ENCODE results near the gene TTF2. TPM values are rescaled to one million over a fixed set of nuclear protein-coding genes. Genes with fewer than 3 reads are reported as not detected.

TTF2 gene
- total RNA-seq, 2 donors from 2014 or later: 11.2 to 11.6 TPM

DNA sequence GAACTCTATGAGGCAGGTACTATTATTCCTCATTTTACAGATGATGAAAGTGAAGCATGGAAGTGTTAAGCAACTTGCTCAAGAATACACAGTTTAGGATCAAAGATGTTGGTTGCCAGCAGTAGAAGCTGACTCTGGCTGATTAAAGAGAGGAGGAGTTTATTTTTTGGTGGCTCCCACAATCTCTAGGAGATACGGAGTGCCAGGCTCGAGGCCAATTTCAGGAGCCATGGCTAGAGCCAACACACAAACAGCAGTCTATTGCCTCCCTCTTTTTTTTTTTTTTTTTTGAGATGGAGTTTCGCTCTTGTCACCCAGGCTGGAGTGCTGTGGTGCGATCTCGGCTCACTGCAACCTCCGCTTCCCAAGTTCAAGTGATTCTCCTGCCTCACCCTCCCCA lies 19.6 kb downstream of the TTF2 start:
- H3K9me3 ChIP-seq: no peaks in the 10 kb centered on the region
- TF ChIP-seq POLR2AphosphoS5 (IDR thresholded peaks at IDR 0.05): no peak
- WGBS: 92% methylated on average over 6 of the region's 6 CpGs
- DNase-seq (ENCODE audit: low spot score): no peak
- no peak overlapping the region for H3K4me3 ChIP-seq
- no peaks in the 10 kb centered on the region for H3K36me3 ChIP-seq
- intact Hi-C loops (cut with DNase I): no loop called here
- H3K27ac ChIP-seq: no peak overlapping the region
- H3K4me1 ChIP-seq (replicated peaks): no peaks in the 10 kb centered on the region
- no peaks in the 10 kb centered on the region for H3K27me3 ChIP-seq (replicated peaks; ENCODE audit: insufficient read depth)

DNA sequence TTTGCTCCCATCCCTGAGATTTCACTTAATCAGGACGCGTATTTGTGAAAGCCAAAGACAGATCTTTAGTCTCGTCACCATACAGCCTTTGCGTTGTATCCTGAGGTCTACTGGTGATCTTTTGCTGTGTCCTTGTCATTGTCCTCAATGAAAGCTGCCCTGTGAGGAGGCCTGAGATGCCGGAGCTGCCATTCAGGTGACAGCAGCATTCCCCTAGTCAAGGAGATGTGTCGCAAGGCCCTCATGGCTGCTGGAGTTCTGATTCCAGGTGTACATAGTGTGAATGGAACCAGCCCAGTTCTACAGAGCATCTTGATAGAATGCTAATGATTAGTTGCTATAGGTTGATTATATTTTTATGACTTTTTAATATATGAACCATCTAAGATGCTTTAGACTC lies 24.1 kb downstream of the TTF2 start:
- Histone ChIP-seq H3K36me3 (no peaks in the 10 kb centered on the region), H3K27ac (no peak overlapping the region), H3K27me3 (replicated peaks; ENCODE audit: insufficient read depth) (no peaks in the 10 kb centered on the region), H3K9me3 (no peaks in the 10 kb centered on the region), H3K4me1 (replicated peaks) (no peaks in the 10 kb centered on the region), H3K4me3 (no peak overlapping the region)
- TF ChIP-seq, protein P1, sequence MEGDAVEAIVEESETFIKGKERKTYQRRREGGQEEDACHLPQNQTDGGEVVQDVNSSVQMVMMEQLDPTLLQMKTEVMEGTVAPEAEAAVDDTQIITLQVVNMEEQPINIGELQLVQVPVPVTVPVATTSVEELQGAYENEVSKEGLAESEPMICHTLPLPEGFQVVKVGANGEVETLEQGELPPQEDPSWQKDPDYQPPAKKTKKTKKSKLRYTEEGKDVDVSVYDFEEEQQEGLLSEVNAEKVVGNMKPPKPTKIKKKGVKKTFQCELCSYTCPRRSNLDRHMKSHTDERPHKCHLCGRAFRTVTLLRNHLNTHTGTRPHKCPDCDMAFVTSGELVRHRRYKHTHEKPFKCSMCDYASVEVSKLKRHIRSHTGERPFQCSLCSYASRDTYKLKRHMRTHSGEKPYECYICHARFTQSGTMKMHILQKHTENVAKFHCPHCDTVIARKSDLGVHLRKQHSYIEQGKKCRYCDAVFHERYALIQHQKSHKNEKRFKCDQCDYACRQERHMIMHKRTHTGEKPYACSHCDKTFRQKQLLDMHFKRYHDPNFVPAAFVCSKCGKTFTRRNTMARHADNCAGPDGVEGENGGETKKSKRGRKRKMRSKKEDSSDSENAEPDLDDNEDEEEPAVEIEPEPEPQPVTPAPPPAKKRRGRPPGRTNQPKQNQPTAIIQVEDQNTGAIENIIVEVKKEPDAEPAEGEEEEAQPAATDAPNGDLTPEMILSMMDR (IDR thresholded peaks at IDR 0.05): no peak
- no peak for TF ChIP-seq POLR2AphosphoS5 (IDR thresholded peaks at IDR 0.05)
- TF ChIP-seq POLR2A (IDR thresholded peaks at IDR 0.05): no peak
- DNase-seq (ENCODE audit: low spot score): no peak
- WGBS: 81% methylated on average over 6 of the region's 6 CpGs
- intact Hi-C loops (cut with DNase I): no loop called here

DNA sequence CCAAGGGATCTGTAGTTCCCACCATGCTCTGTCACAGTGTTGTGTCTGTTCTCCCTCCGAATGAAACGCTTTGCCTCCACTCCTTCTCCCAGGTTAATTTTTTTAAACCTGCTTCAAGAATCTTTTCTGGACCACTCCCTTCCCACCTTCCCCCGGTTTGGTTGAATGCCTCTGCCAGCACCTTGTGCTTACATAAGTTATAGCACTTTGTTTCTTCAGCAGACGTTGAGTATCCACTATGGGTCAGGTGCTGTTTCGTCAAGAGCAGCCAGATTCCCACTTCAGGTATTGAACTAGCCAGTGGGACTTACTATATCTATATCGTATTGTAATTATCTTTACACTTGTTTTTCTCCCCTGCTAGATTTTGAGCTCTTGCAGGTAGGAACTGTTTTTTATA lies 27.6 kb downstream of the TTF2 start:
- Histone ChIP-seq H3K27ac (no peak overlapping the region), H3K27me3 (replicated peaks; ENCODE audit: insufficient read depth) (no peaks in the 10 kb centered on the region), H3K36me3 (no peaks in the 10 kb centered on the region), H3K4me1 (replicated peaks) (no peaks in the 10 kb centered on the region), H3K9me3 (no peaks in the 10 kb centered on the region), H3K4me3 (no peak overlapping the region)
- 94% methylated on average over 6 of the region's 6 CpGs for WGBS
- DNase-seq (ENCODE audit: low spot score): no peak
- TF ChIP-seq POLR2A (IDR thresholded peaks at IDR 0.05) (no peak), POLR2AphosphoS5 (IDR thresholded peaks at IDR 0.05) (no peak)
- TF ChIP-seq, protein P1 (IDR thresholded peaks at IDR 0.05): no peak
- intact Hi-C loops (cut with DNase I): no loop called here

DNA sequence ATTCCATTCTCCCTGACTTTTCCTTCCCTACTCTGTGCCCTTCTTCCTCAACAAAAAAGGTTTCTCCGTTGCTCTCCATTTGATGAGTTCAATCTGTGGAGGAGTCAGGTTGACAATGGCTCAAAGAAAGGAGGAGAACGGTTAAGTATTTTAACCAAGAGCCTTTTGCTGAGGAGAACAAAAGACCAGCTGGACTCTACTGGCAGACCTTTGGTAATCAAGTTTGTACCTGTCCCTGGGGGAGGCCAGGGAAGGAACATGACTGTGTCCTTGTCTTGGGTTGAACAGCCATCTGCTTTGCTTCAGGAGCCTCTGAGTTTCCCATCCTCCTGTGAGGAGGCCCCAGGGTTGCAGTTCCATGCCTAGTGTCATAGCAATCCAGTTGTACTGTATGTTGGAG lies 29.9 kb downstream of the TTF2 start:
- no peak overlapping the region for H3K4me3 ChIP-seq
- H3K27me3 ChIP-seq (replicated peaks; ENCODE audit: insufficient read depth): no peaks in the 10 kb centered on the region
- WGBS: 49% methylated on average over 2 of the region's 2 CpGs
- no peak for TF ChIP-seq POLR2AphosphoS5 (IDR thresholded peaks at IDR 0.05)
- TF ChIP-seq, protein P1 (IDR thresholded peaks at IDR 0.05): no peak
- TF ChIP-seq POLR2A (IDR thresholded peaks at IDR 0.05): no peak
- intact Hi-C loops (cut with DNase I): loop anchor here (10.0 kb wide), 1 partner anchor 275 kb away; the partner anchor contains the start of gene MAN1A2
- H3K9me3 ChIP-seq: no peaks in the 10 kb centered on the region
- H3K36me3 ChIP-seq: no peaks in the 10 kb centered on the region
- H3K4me1 ChIP-seq (replicated peaks): no peaks in the 10 kb centered on the region
- DNase-seq (ENCODE audit: low spot score): no peak
- no peak overlapping the region for H3K27ac ChIP-seq

DNA sequence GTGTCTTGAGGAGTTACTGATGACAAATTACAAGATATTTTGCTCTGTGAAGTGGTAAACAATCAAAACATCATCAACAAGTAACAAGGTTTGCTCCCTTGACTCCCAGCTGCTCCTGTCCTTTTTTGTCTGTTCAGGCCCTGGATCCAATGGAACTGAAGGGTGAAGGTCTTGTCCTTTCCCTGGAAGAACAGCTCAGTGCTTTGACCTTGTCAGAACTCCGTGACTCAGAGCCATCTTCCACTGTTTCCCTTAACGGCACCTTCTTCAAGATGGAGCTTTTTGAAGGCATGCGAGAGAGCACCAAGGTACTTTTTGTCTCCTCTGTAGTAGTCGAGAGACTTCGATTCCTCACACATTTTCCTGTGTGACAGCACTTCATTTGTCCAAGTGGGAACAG lies 32.5 kb downstream of the TTF2 start:
- intact Hi-C loops (cut with DNase I): loop anchor here (10.0 kb wide), 1 partner anchor 272 kb away; the partner anchor contains the start of gene MAN1A2
- no peak for DNase-seq (ENCODE audit: low spot score)
- TF ChIP-seq POLR2AphosphoS5 (IDR thresholded peaks at IDR 0.05) (no peak), POLR2A (IDR thresholded peaks at IDR 0.05) (no peak)
- TF ChIP-seq, protein P1 (IDR thresholded peaks at IDR 0.05): no peak
- no peaks in the 10 kb centered on the region for H3K4me1 ChIP-seq (replicated peaks)
- no peak overlapping the region for H3K4me3 ChIP-seq
- no peaks in the 10 kb centered on the region for H3K36me3 ChIP-seq
- no peaks in the 10 kb centered on the region for H3K9me3 ChIP-seq
- no peaks in the 10 kb centered on the region for H3K27me3 ChIP-seq (replicated peaks; ENCODE audit: insufficient read depth)
- H3K27ac ChIP-seq: peak overlapping the region; percentile 25 to 45
- WGBS: 73% methylated on average over 5 of the region's 5 CpGs
